Neutrophil (primary cell): Measurements from ENCODE around the gene EGR2.

Experiments used
- H3K27ac ChIP-seq: fragments of 200-600 bp; sonication (generic); 2 replicates; pipeline ENCODE4 v1.5.1; 2016; ENCODE audit warnings: mild to moderate bottlenecking, moderate library complexity
- H3K27me3 ChIP-seq: fragments of 200-600 bp; sonication (generic); 2 replicates; pipeline ENCODE4 v1.6.0; 2016; ENCODE audit warnings: mild to moderate bottlenecking
- H3K36me3 ChIP-seq: fragments of 200-600 bp; sonication (generic); 2 replicates; pipeline ENCODE4 v1.5.1; 2017
- H3K4me1 ChIP-seq, 2 experiments: fragments of 200-600 bp in 1 of 2; sonication (generic) in 1 of 2; 1 replicate in 1 of 2; 2 replicates in 1 of 2; pipeline versions ENCODE4 v1.5.1 to v1.6.1; 2013 to 2016; ENCODE audit warnings: low read depth in 1 of 2, low read length in 1 of 2, mild to moderate bottlenecking in 1 of 2, moderate library complexity in 1 of 2; ENCODE audit not compliant: control insufficient read depth in 1 of 2, insufficient read depth in 1 of 2
- H3K4me3 ChIP-seq, 2 experiments: fragments of 200-600 bp in 1 of 2; sonication (generic) in 1 of 2; 1 replicate in 1 of 2; 2 replicates in 1 of 2; pipeline ENCODE4 v1.5.1; 2013 to 2016; ENCODE audit warnings: low read depth in 1 of 2, low read length in 1 of 2, mild to moderate bottlenecking in 1 of 2, moderate library complexity in 1 of 2
- H3K9me3 ChIP-seq: fragments of 200-600 bp; sonication (generic); 2 replicates; pipeline ENCODE4 v1.5.1; 2016
- CTCF ChIP-seq: fragments of 200-600 bp; sonication (generic); IDR thresholded peaks from 2 replicates; pipeline ENCODE4 v1.5.1; 2016; ENCODE audit warnings: antibody characterized with exemption

EGR2 gene

GRCh38 chr10:62816331-62817120, at the start of gene EGR2:
EGR2 (minus strand) TSS chr10:62816366; CDS start chr10:62816029, 337 bp downstream.
- Histone ChIP-seq H3K36me3 (no peaks in the 10 kb centered on the region), H3K4me1 (peaks cover 31 to 34% of the 10 kb centered on the region in 2 experiments), H3K27ac (peak within 1 kb of the TSS; percentile 90), H3K9me3 (no peaks in the 10 kb centered on the region), H3K27me3 (peaks cover 79% of the 10 kb centered on the region), H3K4me3 (peak within 1 kb of the TSS; percentile 84 to 98)
- peak; percentile 32 for TF ChIP-seq CTCF

GRCh38 chr10:62862447-62862846, 46.3 kb upstream of the EGR2 start:
- Histone ChIP-seq H3K27me3 (peaks cover 38% of the 10 kb centered on the region), H3K4me1 (no peaks in the 10 kb centered on the region), H3K27ac (no peak overlapping the region), H3K9me3 (no peaks in the 10 kb centered on the region), H3K36me3 (no peaks in the 10 kb centered on the region), H3K4me3 (no peak overlapping the region)
- no peak for TF ChIP-seq CTCF

GRCh38 chr10:62861507-62861906, 45.3 kb upstream of the EGR2 start:
- Histone ChIP-seq H3K4me1 (no peaks in the 10 kb centered on the region), H3K27ac (no peak overlapping the region), H3K36me3 (no peaks in the 10 kb centered on the region), H3K4me3 (no peak overlapping the region), H3K27me3 (peaks cover 47% of the 10 kb centered on the region), H3K9me3 (no peaks in the 10 kb centered on the region)
- TF ChIP-seq CTCF, result no peak

- H3K4me3 ChIP-seq, result no peak overlapping the region
- TF ChIP-seq CTCF, result no peak
- peaks cover 53% of the 10 kb centered on the region for H3K27me3 ChIP-seq
- no peaks in the 10 kb centered on the region for H3K36me3 ChIP-seq
- no peak overlapping the region for H3K27ac ChIP-seq
- no peaks in the 10 kb centered on the region for H3K4me1 ChIP-seq
- H3K9me3 ChIP-seq, result no peaks in the 10 kb centered on the region
Observed at GRCh38 chr10:62860946-62861345, 44.8 kb upstream of the EGR2 start.

GRCh38 chr10:62858364-62858763, 42.2 kb upstream of the EGR2 start:
- Histone ChIP-seq H3K27ac (no peak overlapping the region), H3K4me1 (peaks cover 9% of the 10 kb centered on the region in 2 experiments), H3K9me3 (no peaks in the 10 kb centered on the region), H3K27me3 (peaks cover 63% of the 10 kb centered on the region), H3K36me3 (no peaks in the 10 kb centered on the region), H3K4me3 (no peak overlapping the region)
- TF ChIP-seq CTCF, result no peak
